HepG2 (cell line): ENCODE results near the gene ADAMTS18. TPM values are rescaled to one million over a fixed set of nuclear protein-coding genes. Genes with fewer than 3 reads are reported as not detected.

ENCODE experiments used
- ATAC-seq: fragments of 200-7000 bp; cut with Tn5 transposase; 3 replicates; pipeline ENCODE4 v1.9.1; 2020; ENCODE audit warnings: mild to moderate bottlenecking, moderate library complexity
- BruUV-seq: library from RNA; stranded (reverse); fragments of 400-500 nt; replicated peaks from 2 replicates; lab custom pipeline; 2021; lab: Mats Ljungman, UMichigan
- CTCF ChIA-PET: fragments of 300-600 bp; formaldehyde crosslinking; extraction: SDS; loops from one replicate; lab custom pipeline; 2021; ENCODE audit warnings: low total read pairs, inconsistent platforms, low intra/inter-chr PET ratio; lab: Yijun Ruan, JAX
- POLR2A ChIA-PET: fragments of 350-600 bp; sonication (Branson Sonifier 250); formaldehyde crosslinking; loops from one replicate; lab custom pipeline; 2020; ENCODE audit warnings: antibody characterized with exemption, inconsistent platforms; lab: Yijun Ruan, JAX
- DNase-seq: peaks from one replicate; pipeline ENCODE4 v3.0.0-alpha.2; 2015; ENCODE audit warnings: low spot score
- FAIRE-seq: peaks from 3 replicates; lab custom pipeline; 2011; peaks lifted over from hg19 to GRCh38; lab: Jason Lieb, UNC
- H2AFZ ChIP-seq: one replicate; pipeline ENCODE4 v1.6.1; 2011; ENCODE audit warnings: low read length, inconsistent platforms
- H3K27ac ChIP-seq: fragments of 300-600 bp; 3 replicates; pipeline ENCODE4 v1.8.0; 2011; ENCODE audit warnings: mixed run types, mild to moderate bottlenecking, mixed read lengths, low read length, inconsistent platforms; ENCODE audit not compliant: insufficient read depth; ENCODE audit errors: extremely low read length
- H3K27me3 ChIP-seq, 2 experiments: fragments of 200-600 bp in 1 of 2; 2 replicates in 1 of 2; 3 replicates in 1 of 2; pipeline versions ENCODE4 v1.6.0 to v1.8.0; 2011; ENCODE audit warnings: low read length in 2 of 2, mild to moderate bottlenecking in 2 of 2, moderate library complexity in 2 of 2, inconsistent platforms in 1 of 2; ENCODE audit not compliant: insufficient read depth in 2 of 2, control insufficient read depth in 1 of 2
- H3K36me3 ChIP-seq, 2 experiments: fragments of 200-600 bp in 1 of 2; replicated peaks in 1 of 2; 2 replicates in 1 of 2; 3 replicates in 1 of 2; pipeline versions ENCODE4 v1.5.1 to v1.8.0; 2011; ENCODE audit warnings: low read length in 2 of 2, inconsistent platforms in 1 of 2; ENCODE audit not compliant: insufficient read depth in 2 of 2, control insufficient read depth in 1 of 2
- H3K4me1 ChIP-seq: 2 replicates; pipeline ENCODE4 v1.5.1; 2012; ENCODE audit warnings: low read length, inconsistent platforms; ENCODE audit not compliant: insufficient read depth
- H3K4me2 ChIP-seq: 2 replicates; pipeline ENCODE4 v1.6.0; 2011; ENCODE audit warnings: low read depth, low read length, inconsistent platforms
- H3K4me3 ChIP-seq, 3 experiments: fragments of 200-600 bp in 1 of 3; sonication (generic), shearing (Covaris generic) in 1 of 3; replicated peaks in 1 of 3; 2 replicates each; pipeline ENCODE4 v1.5.1; 2011 to 2016; ENCODE audit warnings: low read length in 3 of 3, inconsistent platforms in 2 of 3, low read depth in 2 of 3, mild to moderate bottlenecking in 2 of 3, control low read depth in 1 of 3, mixed read lengths in 1 of 3; ENCODE audit not compliant: insufficient read depth in 1 of 3
- H3K79me2 ChIP-seq: one replicate; pipeline ENCODE4 v1.6.1; 2011; ENCODE audit warnings: low read length, inconsistent platforms; ENCODE audit not compliant: insufficient read depth
- H3K9ac ChIP-seq: 2 replicates; pipeline ENCODE4 v1.6.0; 2011; ENCODE audit warnings: mild to moderate bottlenecking, low read depth, low read length, inconsistent platforms; ENCODE audit not compliant: insufficient read depth
- H3K9me3 ChIP-seq: 2 replicates; pipeline ENCODE4 v1.5.1; 2012; ENCODE audit warnings: mild to moderate bottlenecking, low read length
- H4K20me1 ChIP-seq: 2 replicates; pipeline ENCODE4 v1.6.0; 2011; ENCODE audit warnings: inconsistent platforms, mild to moderate bottlenecking, low read length, moderate library complexity; ENCODE audit not compliant: insufficient read depth
- BHLHE40 ChIP-seq: IDR thresholded peaks from 2 replicates; pipeline ENCODE4 v1.6.1; 2011; ENCODE audit warnings: low read length, improper control_type of control experiment
- HDAC2 ChIP-seq: sonication (generic); formaldehyde crosslinking; IDR thresholded peaks from 2 replicates; pipeline ENCODE4 v1.4.0; 2020; ENCODE audit warnings: missing genetic modification reagents
- ZSCAN30 ChIP-seq: sonication (generic); formaldehyde crosslinking; IDR thresholded peaks from 2 replicates; pipeline ENCODE4 v1.5.0; 2020; ENCODE audit warnings: mild to moderate bottlenecking, missing genetic modification reagents
- WGBS: methylation state at CpG from one replicate; pipeline ENCODE4 v1.1.6; 2017; ENCODE audit warnings: low lambda C conversion rate; 5-methylcytosine and 5-hydroxymethylcytosine counted together
- in situ Hi-C: cut with HindIII; loops from 2 replicates; pipeline ENCODE4 v1.10.0; 2017; ENCODE audit warnings: low pct_unique_long_range_greater_than_20kb; ENCODE audit not compliant: extremely low pct_ligation_motif_present
- intact Hi-C: fragments of 100-400 bp; cut with micrococcal nuclease; formaldehyde crosslinking; loops from one replicate; pipeline ENCODE4 v1.10.0; 2022; ENCODE audit not compliant: unreplicated experiment
- polyA plus RNA-seq, 8 experiments: library from polyadenylated mRNA; depleted of rRNA in 3 of 8; stranded (reverse) in 7 of 8; unstranded in 1 of 8; fragments of >200 nt; fragmentation: Illumina TruSeq in 4 of 8; extraction: Trizol in 4 of 8; gene quantifications; 2 replicates each; pipeline versions ENCODE4 v1.2.1 to v1.2.3, GENCODE V29; 2011 to 2016; ENCODE audit warnings: low read depth in 4 of 8, missing spikeins in 1 of 8, mixed read lengths in 1 of 8; ENCODE audit not compliant: insufficient read depth in 1 of 8
- total RNA-seq, 5 experiments: library from RNA; depleted of rRNA; stranded (reverse); fragments of >200 nt; fragmentation: Illumina TruSeq; extraction: Trizol; gene quantifications; 2 replicates each; pipeline ENCODE4 v1.2.3, GENCODE V29; 2016; ENCODE audit warnings: low read depth in 1 of 5
- TF ChIP-seq, protein P1 (sequence below): sonication (generic); formaldehyde crosslinking; IDR thresholded peaks from 2 replicates; pipeline ENCODE4 v1.4.0; 2020; ENCODE audit warnings: missing genetic modification reagents
- TF ChIP-seq, protein P2 (sequence below): sonication (generic); formaldehyde crosslinking; IDR thresholded peaks from 2 replicates; pipeline ENCODE4 v1.5.0; 2020; ENCODE audit warnings: mild to moderate bottlenecking, missing genetic modification reagents, moderate library complexity
- TF ChIP-seq, protein P3 (sequence below): sonication (generic); formaldehyde crosslinking; IDR thresholded peaks from 2 replicates; pipeline ENCODE4 v1.4.0; 2020; ENCODE audit warnings: low read depth, missing genetic modification reagents

ADAMTS18 gene
- total and polyA plus RNA-seq, 2 of the 13 experiments (the other 11 are each of a cell fraction or from before 2014, with no cell fraction given), result 0.01 TPM; not detected in 1

DNA sequence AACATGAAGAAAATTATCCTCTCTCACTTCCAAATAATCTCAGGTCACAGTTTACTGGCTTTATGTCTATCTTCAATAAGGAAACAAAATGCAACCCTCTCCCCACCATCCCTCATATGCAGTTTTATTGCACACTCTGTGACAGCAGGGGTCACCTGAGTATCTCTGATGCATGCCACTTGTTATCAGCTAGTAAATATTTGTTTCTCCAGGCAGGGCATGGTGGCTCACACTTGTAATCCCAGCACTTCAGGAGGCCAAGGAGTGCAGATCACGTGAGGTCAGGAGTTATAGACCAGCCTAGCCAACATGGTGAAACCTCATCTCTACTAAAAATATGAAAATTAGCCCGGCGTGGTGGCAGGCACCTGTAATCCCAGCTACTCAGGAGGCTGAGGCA is 61.1 kb downstream of the ADAMTS18 start:
- FAIRE-seq (no peak), ATAC-seq (no peak), DNase-seq (no peak)
- H3K79me2 ChIP-seq, result no peaks in the 10 kb centered on the region
- no peaks in the 10 kb centered on the region for H3K4me1 ChIP-seq
- intact Hi-C loops, result no loop called here
- no peaks in the 10 kb centered on the region for H3K36me3 ChIP-seq
- ChIA-PET CTCF (no interaction called here), POLR2A (no interaction called here)
- 5% methylated on average over 3 of the region's 3 CpGs for WGBS
- H3K4me3 ChIP-seq, result no peak overlapping the region
- H4K20me1 ChIP-seq, result no peaks in the 10 kb centered on the region
- BruUV-seq, result no TSS peak
- H3K9ac ChIP-seq, result no peak overlapping the region
- TF ChIP-seq, protein P1, sequence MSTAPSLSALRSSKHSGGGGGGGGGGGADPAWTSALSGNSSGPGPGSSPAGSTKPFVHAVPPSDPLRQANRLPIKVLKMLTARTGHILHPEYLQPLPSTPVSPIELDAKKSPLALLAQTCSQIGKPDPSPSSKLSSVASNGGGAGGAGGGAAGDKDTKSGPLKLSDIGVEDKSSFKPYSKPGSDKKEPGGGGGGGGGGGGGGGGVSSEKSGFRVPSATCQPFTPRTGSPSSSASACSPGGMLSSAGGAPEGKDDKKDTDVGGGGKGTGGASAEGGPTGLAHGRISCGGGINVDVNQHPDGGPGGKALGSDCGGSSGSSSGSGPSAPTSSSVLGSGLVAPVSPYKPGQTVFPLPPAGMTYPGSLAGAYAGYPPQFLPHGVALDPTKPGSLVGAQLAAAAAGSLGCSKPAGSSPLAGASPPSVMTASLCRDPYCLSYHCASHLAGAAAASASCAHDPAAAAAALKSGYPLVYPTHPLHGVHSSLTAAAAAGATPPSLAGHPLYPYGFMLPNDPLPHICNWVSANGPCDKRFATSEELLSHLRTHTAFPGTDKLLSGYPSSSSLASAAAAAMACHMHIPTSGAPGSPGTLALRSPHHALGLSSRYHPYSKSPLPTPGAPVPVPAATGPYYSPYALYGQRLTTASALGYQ (CRISPR knock-in tag), result no peak
- TF ChIP-seq BHLHE40, result 0 out of 2 replicates have a peak, but pooled peaks have one; percentile 11
- no peak for TF ChIP-seq HDAC2 (CRISPR knock-in tag)
- TF ChIP-seq, protein P2, sequence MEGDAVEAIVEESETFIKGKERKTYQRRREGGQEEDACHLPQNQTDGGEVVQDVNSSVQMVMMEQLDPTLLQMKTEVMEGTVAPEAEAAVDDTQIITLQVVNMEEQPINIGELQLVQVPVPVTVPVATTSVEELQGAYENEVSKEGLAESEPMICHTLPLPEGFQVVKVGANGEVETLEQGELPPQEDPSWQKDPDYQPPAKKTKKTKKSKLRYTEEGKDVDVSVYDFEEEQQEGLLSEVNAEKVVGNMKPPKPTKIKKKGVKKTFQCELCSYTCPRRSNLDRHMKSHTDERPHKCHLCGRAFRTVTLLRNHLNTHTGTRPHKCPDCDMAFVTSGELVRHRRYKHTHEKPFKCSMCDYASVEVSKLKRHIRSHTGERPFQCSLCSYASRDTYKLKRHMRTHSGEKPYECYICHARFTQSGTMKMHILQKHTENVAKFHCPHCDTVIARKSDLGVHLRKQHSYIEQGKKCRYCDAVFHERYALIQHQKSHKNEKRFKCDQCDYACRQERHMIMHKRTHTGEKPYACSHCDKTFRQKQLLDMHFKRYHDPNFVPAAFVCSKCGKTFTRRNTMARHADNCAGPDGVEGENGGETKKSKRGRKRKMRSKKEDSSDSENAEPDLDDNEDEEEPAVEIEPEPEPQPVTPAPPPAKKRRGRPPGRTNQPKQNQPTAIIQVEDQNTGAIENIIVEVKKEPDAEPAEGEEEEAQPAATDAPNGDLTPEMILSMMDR (CRISPR knock-in tag), result peak; percentile 20; the same call in 1 of the 2 replicates
- TF ChIP-seq ZSCAN30 (CRISPR knock-in tag), result no peak
- TF ChIP-seq, protein P3, sequence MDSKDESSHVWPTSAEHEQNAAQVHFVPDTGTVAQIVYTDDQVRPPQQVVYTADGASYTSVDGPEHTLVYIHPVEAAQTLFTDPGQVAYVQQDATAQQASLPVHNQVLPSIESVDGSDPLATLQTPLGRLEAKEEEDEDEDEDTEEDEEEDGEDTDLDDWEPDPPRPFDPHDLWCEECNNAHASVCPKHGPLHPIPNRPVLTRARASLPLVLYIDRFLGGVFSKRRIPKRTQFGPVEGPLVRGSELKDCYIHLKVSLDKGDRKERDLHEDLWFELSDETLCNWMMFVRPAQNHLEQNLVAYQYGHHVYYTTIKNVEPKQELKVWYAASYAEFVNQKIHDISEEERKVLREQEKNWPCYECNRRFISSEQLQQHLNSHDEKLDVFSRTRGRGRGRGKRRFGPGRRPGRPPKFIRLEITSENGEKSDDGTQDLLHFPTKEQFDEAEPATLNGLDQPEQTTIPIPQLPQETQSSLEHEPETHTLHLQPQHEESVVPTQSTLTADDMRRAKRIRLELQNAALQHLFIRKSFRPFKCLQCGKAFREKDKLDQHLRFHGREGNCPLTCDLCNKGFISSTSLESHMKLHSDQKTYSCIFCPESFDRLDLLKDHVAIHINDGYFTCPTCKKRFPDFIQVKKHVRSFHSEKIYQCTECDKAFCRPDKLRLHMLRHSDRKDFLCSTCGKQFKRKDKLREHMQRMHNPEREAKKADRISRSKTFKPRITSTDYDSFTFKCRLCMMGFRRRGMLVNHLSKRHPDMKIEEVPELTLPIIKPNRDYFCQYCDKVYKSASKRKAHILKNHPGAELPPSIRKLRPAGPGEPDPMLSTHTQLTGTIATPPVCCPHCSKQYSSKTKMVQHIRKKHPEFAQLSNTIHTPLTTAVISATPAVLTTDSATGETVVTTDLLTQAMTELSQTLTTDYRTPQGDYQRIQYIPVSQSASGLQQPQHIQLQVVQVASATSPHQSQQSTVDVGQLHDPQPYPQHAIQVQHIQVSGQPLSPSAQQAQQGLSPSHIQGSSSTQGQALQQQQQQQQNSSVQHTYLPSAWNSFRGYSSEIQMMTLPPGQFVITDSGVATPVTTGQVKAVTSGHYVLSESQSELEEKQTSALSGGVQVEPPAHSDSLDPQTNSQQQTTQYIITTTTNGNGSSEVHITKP (CRISPR knock-in tag), result no peak
- H2AFZ ChIP-seq, result no peak overlapping the region
- H3K27ac ChIP-seq, result no peak overlapping the region
- no peak overlapping the region for H3K4me2 ChIP-seq
- in situ Hi-C loops, result no loop called here
- peaks cover 1 to 15% of the 10 kb centered on the region in 2 experiments; a peak in 3 of 5 replicates for H3K27me3 ChIP-seq
- H3K9me3 ChIP-seq, result no peaks in the 10 kb centered on the region
